GM12892 (cell line): ENCODE data around the gene FOXG1.

Experiments used
- POLR2A ChIP-seq: IDR thresholded peaks from 2 replicates; pipeline ENCODE4 v1.6.1; 2011; ENCODE audit warnings: low read depth, low read length, control low read depth
- TAF1 ChIP-seq: IDR thresholded peaks from 2 replicates; pipeline ENCODE4 v1.6.1; 2011; ENCODE audit warnings: low read depth, mild to moderate bottlenecking, control low read depth, low read length, borderline replicate concordance

- TF ChIP-seq POLR2A, result no peak
- TF ChIP-seq TAF1, result no peak
These were observed 17.8 kb downstream of the FOXG1 start for GRCh38 chr14:28784096-28785048.
